GM18873 (cell line): ENCODE data around the gene STK32B.
"Not testable (repeated sequence)": the region's sequence is repeated elsewhere in the genome, so short reads cannot be mapped to it uniquely, and the experiment has no call there.

Source experiments
- ATAC-seq: cut with Tn5 transposase; IDR thresholded peaks from one replicate; pipeline ENCODE4 v1.9.1; 2021; ENCODE audit warnings: mild to moderate bottlenecking, moderate library complexity, moderate number of reproducible peaks; ENCODE audit not compliant: unreplicated experiment, low FRiP score

STK32B gene

GRCh38 chr4:5421416-5421815 is 370.1 kb downstream of the STK32B start:
- ATAC-seq: no peak

DNA sequence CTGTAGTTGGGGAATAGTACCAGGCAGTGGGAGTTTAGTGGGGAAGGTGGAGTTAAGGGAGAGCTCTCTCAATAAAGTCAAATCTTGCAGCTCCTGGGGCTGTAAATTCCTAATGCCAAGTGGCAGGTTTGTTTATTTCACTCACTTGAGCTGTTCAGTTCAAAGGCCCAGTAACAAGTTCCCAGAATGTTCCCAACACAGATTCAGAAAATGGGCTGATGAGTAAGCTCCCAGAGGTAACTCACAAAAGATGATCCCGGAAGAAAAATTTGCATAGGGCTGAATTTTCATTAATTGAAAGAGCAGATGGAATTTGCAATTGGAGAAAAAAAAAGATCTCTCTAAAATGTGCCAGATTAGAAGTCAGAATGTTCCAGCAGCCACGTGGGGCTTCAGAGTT is 370.9 kb downstream of the STK32B start:
- ATAC-seq: no peak

DNA sequence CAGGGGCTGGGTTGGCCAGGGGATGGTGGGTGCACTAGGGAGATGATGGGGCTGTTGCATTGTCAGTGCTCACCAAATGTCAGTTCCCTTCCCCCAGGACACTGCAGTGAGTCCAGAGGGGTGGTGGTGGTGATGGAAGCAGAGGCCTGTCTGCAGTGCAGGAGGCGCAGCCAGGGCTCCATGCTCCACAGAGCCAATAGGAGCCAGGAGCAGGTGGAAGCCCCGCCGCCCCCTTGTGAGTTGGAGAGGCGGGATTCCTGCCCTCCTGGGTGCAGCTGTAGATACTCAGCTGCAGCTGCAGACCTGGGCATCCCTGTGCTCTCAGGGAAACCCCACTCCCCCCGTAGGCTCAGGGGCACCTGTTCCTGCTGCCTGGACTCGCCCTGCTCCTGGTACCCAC is 372.4 kb downstream of the STK32B start:
- no peak for ATAC-seq

- ATAC-seq: no peak
These were observed 372.9 kb downstream of the STK32B start for GRCh38 chr4:5424211-5424610.

DNA sequence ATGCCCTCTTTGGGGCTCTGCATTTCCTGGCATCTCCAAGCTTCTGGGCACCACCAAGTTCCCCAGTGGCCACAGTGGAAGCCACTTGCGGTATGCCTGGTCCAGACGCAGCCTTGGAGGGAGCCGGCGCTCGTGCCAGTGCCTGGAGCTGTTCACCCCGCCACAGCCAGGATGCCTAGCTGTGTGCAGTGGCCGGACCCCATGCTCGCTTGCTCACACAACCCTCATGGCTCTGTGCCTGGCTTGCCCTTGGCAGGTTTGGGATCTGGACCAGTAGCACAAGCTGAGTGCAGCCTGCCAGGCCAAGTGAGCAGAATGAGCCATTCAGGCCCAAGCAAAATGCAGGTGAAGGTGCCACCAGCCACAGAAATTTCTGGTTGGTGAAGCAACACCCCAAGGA is 373.6 kb downstream of the STK32B start:
- ATAC-seq: no peak

GRCh38 chr4:5429747-5430146 is 378.5 kb downstream of the STK32B start:
- ATAC-seq: no peak

GRCh38 chr4:5433196-5433595 is 381.9 kb downstream of the STK32B start:
- no peak for ATAC-seq

- no peak for ATAC-seq
These were observed 383.9 kb downstream of the STK32B start for GRCh38 chr4:5435201-5435600.

- ATAC-seq: no peak
These were observed 384.5 kb downstream of the STK32B start for GRCh38 chr4:5435823-5436222.

- not testable (repeated sequence) for ATAC-seq
These were observed 392.9 kb downstream of the STK32B start for GRCh38 chr4:5443976-5444802.

- ATAC-seq: no peak
These were observed 393.7 kb downstream of the STK32B start for GRCh38 chr4:5444918-5445517.

DNA sequence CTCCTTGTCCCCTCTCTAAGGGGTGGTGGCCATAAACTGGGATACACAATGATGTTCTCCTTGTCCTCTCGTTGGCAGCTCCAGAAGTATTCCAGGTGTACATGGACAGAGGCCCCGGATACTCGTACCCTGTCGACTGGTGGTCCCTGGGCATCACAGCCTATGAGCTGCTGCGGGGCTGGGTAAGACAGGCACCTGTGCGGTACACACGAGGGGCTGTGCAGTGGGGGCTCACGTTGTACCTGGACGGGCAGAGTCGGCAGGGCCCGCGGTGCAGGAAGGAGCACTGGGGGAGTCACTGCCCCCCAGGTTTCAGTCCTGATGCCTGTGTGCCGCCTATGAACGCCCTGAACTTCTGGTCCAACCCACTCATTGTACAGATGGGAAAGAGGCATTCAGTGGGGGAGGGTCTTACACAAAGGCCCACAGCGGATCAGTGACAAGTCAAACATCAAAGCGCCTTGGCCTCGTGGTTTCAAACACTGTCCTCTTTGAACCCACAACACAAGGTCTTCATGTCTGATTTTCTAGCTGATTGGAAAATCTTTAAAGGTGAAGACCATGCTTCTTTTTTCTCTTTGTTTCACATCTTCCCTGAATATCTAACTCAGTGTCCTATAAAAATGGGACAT is 395.4 kb downstream of the STK32B start:
- ATAC-seq: no peak

- no peak for ATAC-seq
These were observed 396.5 kb downstream of the STK32B start for GRCh38 chr4:5447755-5448154.

DNA sequence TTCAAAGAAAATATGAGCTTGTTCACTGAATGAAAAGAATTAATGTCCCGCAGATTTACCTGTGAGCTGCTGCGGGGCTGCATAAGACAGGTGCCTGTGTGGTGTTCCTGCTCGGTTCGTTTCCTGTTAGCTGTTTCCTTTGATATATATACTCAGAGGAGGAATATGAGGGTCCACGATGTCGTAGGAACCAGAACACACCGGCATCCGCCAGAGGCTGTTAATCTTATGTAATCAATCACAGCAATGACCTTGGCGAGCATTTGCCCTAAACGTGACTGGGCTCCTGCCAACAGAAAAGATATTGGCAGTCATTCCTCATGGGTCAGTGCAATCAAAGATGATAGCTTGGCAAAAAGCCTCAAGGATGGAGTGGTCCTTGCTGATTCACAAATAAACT is 396.9 kb downstream of the STK32B start:
- no peak for ATAC-seq

DNA sequence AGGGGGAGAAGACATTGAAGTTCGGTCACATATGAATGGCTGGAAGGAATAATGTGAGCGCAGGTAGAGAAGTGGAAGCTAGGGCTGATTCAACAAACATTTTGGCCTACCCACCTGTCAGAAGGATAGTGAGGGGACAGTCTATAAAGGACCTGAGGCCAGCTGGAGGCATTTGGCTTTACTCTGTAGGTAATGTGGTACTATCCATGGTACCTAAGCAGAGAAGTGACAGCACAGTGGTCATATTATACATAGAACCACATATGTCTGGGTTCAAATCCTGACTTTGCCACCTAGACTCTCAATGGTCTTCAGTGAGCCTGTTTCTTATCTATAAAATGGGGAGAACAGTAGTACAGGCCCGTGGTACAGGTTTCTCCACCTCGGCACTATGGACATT is 400.0 kb downstream of the STK32B start:
- no peak for ATAC-seq

- ATAC-seq: no peak
These were observed 400.9 kb downstream of the STK32B start for GRCh38 chr4:5452156-5452555.

- ATAC-seq: no peak
These were observed 403.8 kb downstream of the STK32B start for GRCh38 chr4:5455003-5455585.

DNA sequence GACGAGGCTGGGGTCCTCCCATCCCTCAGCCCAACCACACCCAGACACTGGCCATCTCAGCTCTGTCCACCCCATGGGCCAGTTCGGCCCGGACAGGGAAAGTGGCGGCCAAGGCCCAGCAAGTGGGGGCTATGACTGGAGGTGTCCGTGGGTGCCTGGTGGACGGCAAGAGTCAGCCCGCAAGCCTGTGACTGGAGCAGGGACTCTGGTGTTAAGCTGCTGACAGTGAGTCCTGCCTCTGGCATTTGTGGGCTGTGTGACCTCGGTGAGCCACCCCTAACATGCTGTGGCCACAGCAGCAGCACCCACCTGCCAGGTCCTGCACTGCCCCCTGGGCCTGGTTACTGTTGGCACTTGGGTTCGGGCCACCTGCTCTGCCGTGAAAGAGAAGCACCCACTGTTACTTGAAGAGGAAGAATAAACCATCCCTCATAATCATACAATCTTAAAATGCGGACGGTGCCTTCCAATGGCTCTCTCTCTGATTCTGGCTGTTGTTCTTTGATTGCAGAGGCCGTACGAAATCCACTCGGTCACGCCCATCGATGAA is 405.1 kb downstream of the STK32B start:
- no peak for ATAC-seq

- ATAC-seq: no peak
These were observed 407.4 kb downstream of the STK32B start for GRCh38 chr4:5458676-5459075.

GRCh38 chr4:5459236-5459635 is 408.0 kb downstream of the STK32B start:
- no peak for ATAC-seq
